GM19351 (cell line): Measurements from ENCODE around the gene IL36A.

ENCODE experiments used
- ATAC-seq: cut with Tn5 transposase; IDR thresholded peaks from one replicate; pipeline ENCODE4 v1.9.1; 2021; ENCODE audit warnings: mild to moderate bottlenecking, moderate library complexity; ENCODE audit not compliant: unreplicated experiment

IL36A gene

DNA sequence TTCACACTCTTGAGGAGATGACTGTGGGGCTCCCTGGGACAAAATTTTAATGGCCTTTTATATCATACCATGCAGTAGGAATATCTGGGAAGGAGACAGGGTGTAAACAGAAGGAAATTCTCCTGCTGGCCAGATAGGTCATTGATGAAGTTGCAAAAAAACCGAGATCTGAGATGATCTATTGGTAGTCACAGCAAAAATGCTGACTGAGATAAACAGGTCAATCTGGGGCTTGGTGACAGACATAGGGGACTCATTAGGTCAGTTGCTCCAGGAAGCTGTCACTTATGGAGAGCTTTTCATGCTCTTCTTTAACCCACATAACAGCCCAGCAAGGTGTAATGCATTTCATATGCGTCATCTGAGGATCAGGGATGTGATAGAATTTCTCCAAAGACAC lies 2.6 kb upstream of the IL36A start:
- no peak for ATAC-seq

GRCh38 chr2:113007250-113007649 lies 2.0 kb downstream of the IL36A start:
- no peak for ATAC-seq

DNA sequence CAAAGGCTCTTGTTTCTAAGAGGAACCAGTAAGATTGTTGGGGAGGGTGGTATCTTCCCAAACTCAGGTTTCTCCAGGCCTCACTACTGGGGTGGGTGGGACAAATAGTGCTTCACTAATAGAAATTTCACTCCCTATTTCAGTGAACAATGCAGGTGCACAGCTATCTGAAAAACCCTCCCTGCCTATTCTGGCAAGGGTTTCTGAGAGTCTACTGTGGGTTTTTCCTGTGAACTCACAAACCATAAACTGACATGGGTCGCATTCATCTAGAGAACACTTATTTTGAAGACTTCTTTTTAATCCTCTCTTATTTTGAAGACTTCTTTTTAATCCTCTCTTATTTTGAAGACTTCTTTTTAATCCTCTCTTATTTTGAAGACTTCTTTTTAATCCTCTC lies 4.4 kb downstream of the IL36A start:
- ATAC-seq: no peak

- ATAC-seq: no peak
Observed at GRCh38 chr2:113010088-113010487, 4.8 kb downstream of the IL36A start.

GRCh38 chr2:113011108-113011507 lies 5.8 kb downstream of the IL36A start:
- no peak for ATAC-seq

DNA sequence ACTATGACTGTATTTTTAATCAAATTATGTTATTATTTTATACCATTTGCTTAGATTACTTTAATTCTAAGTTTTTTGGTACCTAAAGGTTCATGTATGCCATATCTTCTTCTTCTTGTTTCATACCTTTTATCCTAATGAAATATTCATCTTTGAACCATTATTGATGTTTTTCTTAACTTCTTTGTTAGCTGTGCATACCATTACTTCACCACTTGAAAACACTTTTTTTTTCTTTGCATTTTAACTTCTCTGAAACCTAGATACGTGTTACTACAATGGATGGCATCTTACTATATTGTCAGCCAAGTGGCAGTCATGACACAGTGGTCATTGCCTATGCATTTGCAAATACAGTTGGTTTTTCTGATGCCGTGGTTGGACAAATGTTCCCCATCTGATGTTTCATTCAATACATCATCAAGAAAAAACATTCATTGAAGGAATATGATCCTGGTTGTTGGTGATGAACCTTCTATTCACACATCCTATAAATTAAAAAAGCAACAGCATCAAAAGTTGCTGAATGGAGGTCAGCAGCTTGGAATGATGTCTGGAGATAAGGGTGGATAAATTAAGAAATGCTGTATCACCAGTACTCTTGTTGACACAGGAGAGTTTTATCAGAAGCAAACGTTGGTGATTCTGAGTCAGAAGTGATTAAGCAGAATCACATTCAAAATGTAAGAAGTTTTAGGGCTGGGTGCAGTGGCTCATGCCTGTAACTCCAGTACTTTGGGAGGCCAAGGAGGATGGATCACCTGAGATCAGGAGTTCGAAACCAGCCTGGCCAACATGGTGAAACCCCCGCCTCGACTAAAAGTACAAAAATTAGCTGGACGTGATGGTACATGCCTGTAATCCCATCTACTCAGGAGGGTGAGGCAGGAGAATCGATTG lies 7.4 kb downstream of the IL36A start:
- no peak for ATAC-seq

DNA sequence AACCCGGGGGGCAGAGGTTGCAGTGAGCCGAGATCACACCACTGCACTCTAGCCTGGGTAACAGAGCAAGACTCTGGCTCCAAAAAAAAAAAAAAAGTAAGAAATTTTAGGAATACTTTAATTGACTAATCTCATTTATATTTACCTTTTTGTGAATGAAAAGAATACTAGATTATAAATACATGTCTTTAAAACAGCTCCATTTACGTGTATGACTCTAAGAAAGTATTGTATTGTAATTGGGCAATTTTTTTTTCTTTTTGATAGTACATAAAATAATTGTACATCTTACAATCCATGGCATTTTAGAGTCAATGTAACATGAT lies 8.0 kb downstream of the IL36A start:
- no peak for ATAC-seq

GRCh38 chr2:113014067-113014466 lies 8.8 kb downstream of the IL36A start:
- no peak for ATAC-seq

DNA sequence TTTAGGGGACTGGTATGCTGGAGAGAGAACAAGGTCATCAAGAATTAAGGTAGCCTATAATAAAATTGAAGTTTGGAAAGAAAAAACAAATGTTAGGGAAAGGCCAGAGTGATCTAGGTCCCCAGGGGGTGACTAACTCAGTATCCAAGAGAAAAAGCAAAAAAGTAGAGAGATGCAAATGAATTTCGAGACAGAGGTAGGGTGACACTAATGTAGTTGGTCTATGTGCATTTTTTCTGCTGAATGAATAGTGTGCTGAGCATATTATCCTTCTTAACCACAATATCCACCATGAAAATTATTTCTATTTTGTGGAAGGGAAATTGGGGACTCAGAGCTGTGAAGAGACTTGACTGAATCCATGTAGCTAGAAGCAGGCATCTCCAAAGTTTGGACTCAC lies 9.8 kb downstream of the IL36A start:
- no peak for ATAC-seq

DNA sequence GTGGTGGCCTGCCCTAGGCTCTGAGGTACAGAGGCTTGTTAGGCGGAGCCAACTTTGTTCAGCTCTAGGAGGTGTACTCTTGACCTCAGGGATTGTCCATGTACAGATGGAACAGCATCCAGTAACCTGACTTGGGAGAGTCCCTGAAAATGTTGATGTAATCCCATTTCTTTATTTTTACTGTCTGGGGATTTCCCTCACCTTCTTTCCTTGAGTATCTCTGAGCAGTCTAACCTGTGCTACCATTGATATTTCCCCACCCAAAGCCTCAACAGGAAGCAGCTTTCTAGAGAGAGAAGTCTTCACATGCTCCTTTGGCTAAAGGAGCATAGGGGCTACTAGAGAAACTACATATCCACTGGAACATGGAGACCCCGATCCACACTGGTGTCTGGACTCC lies 10.4 kb downstream of the IL36A start:
- no peak for ATAC-seq

DNA sequence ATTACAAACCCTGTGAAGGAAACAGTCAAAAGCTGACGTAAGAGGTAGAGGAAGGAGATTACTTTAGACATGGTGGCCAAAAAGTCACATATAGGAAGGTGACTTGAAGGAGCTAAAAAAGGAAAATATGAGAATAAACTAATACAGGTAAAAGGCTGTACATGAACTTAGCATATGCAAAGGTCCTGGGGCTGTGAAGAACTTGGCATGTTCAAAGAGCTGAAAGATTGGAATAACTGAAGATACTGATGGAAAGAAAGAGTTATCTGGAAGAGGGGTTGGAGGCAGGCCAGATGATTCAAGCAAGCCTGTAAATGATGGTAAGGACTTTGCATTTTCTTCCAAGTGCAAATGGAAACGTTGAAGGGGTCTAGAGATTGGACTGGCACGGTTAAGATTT lies 13.2 kb downstream of the IL36A start:
- ATAC-seq: no peak

- ATAC-seq: no peak
Observed at GRCh38 chr2:113021312-113021711, 16.1 kb downstream of the IL36A start.

DNA sequence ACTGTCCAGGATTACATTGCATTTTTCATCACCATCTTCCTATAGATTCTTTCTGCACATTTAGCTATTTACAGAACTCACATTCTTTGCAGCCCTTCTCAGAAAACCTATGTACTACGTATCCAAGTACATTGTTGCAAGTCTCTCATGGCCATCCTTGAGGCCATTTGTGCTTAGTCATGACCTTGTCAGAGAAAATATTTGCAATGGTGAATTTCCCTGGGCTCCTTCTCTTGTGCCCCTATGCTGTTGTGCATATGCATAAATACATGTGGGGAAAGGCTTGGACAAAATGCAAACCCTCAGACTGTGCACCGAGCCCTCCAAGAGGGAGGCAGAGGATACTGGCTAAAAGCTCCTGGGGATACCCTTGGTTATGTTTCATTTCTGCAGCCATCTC lies 19.5 kb downstream of the IL36A start:
- no peak for ATAC-seq

GRCh38 chr2:113025737-113026136 lies 20.5 kb downstream of the IL36A start:
- ATAC-seq: no peak

DNA sequence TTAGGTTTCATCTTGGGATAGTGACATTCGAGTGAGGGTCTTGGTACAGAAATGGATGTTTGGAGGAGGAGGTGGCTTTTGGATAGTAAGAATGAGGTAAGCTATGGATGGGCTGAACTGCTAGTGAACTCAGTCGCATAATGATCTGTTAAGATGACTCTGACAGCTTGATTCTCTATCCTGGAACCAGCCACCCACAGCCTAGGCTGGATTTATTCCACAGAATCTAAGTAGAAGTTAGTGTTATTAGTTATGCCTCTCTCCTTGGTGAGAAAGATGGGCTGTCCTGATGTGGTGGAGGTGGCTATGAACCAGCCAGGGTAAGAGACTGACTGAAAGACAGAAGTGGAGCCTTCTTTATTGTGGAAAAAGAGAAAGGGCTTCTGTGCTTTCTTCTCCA lies 22.4 kb downstream of the IL36A start:
- ATAC-seq: no peak

DNA sequence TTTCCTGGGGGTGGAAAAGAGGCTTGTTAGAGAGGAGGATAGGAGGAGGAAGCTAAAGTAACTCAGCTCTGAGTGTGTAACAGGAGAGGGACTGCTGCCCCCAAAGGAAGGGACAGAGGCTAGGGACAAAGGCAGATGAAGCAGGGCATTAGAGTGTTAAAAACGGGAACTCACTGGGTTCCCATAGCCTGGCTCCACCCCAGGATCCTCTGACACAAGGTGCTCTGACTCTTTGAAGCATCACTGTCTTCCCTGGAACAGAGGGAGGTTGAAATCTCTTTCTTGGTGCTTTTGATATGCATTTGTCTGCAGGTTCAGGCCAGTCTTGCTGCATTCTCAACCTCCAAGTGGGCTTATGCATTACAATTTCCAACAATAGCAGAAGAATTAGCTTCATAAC lies 22.9 kb downstream of the IL36A start:
- ATAC-seq: no peak

DNA sequence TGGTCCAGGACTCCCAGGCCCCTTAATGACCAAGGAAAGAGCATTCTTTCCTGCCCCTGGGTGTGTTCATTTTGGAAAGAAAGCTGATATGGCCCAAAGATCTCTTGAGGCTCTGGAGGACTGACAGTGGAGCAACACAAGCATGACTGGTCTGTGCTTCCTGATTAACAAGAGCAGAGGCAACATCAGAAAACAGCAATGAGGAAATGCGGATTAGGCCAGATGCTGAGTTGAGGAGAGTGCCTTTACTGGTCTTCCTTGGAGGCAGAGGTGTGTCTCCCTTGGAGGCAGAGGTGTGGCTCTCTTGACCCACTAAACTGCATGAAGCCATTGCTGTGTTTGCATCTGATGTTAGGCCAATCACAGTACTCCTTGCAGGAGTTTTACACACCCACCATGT lies 27.5 kb downstream of the IL36A start:
- ATAC-seq: no peak

- no peak for ATAC-seq
Observed at GRCh38 chr2:113034016-113034415, 28.8 kb downstream of the IL36A start.

GRCh38 chr2:113036763-113037162 lies 31.5 kb downstream of the IL36A start:
- ATAC-seq: no peak

- no peak for ATAC-seq
Observed at GRCh38 chr2:113038291-113038690, 33.0 kb downstream of the IL36A start.

DNA sequence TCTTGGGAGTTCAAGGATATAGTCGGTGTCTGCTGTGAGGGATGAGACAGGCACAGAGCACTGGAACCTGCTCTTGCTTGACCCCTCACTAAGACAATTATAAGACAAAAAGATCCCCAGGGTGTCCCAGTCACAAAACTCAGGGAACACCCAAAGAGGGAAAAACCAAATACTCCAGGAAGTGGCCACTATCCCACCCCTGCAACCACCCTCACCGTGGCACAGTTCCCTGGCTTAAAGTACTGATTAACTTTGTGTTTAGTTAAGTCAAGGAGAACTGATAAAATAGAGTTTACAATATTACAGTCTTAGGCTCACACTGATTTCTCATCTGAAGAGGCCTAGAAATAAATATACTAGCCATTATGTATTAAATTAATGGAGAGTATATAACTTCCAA lies 33.9 kb downstream of the IL36A start:
- ATAC-seq: no peak

- no peak for ATAC-seq
Observed at GRCh38 chr2:113039719-113040118, 34.5 kb downstream of the IL36A start.

DNA sequence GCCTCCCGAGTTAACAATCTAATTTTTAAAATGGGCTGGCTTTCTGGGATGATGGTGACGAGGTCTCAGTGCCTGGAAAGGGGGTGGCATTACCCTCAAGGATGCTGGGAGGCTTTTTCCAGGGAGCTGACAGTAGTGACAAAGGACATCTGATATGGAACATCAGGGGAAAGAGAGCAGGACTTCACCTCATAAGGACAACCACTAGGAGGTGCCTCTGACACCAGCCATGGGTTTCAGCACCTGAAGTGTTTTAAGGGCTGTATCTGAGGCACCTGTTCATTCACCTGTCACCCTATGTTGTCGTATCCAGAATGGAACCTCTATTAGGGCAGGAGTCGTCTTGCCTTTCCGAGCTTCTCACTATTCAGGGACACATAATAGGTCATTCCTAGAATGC lies 36.6 kb downstream of the IL36A start:
- no peak for ATAC-seq
